Thymus (tissue), 2 donors: ENCODE data around the gene TSPAN14. TPM values are rescaled to one million over a fixed set of nuclear protein-coding genes. Genes with fewer than 3 reads are reported as not detected.

Experiments
- polyA plus RNA-seq: library from polyadenylated mRNA; stranded (reverse); fragments of 200-250 nt; gene quantifications from one replicate; pipeline ENCODE4 v1.2.3, GENCODE V29; 2013
- total RNA-seq: library from RNA; stranded (reverse); fragments of 120-200 nt; gene quantifications from one replicate; pipeline ENCODE4 v1.2.4, GENCODE V29; 2013
- donor health status: healthy.

The TSPAN14 gene
- total and polyA plus RNA-seq, 2 donors = 16.6 to 60.0 TPM

Other genes with a start within 250 kb of the TSPAN14 start
- 107 TPM for gene ANXA11, start 248.8 kb upstream of the TSPAN14 start, total RNA-seq
- 152 TPM for gene ANXA11, start 248.8 kb upstream of the TSPAN14 start, polyA plus RNA-seq
- 0.38 TPM for gene MAT1A, start 164.7 kb upstream of the TSPAN14 start, total RNA-seq
- 0.46 TPM for gene MAT1A, start 164.7 kb upstream of the TSPAN14 start, polyA plus RNA-seq
- 0.09 TPM for gene DYDC1, start 97.6 kb upstream of the TSPAN14 start, total RNA-seq
- gene DYDC1, start 97.6 kb upstream of the TSPAN14 start, polyA plus RNA-seq = not detected
- 0.05 TPM for gene DYDC2, start 97.5 kb upstream of the TSPAN14 start, total RNA-seq
- gene DYDC2, start 97.5 kb upstream of the TSPAN14 start, polyA plus RNA-seq = 0.52 TPM
- gene PRXL2A, start 45.8 kb upstream of the TSPAN14 start, total RNA-seq = 32.2 TPM
- gene PRXL2A, start 45.8 kb upstream of the TSPAN14 start, polyA plus RNA-seq = 70.8 TPM
- 0.09 TPM for gene SH2D4B, start 83.6 kb downstream of the TSPAN14 start, total RNA-seq
- 0.18 TPM for gene SH2D4B, start 83.6 kb downstream of the TSPAN14 start, polyA plus RNA-seq